Stomach (tissue), 9 donors: ENCODE measurements around the gene PRXL2B. TPM values are rescaled to one million over a fixed set of nuclear protein-coding genes. Genes with fewer than 3 reads are reported as not detected.

Source experiments
- DNase-seq, 2 donors: peaks; one replicate each; pipeline versions ENCODE4 v3.0.0 to v3.0.0-alpha.2; 2013 to 2019
- H3K27ac ChIP-seq, 5 donors: fragments of 200-600 bp in 4 of 5; sonication (generic) in 4 of 5; one replicate each; pipeline ENCODE4 v1.5.1; 2013 to 2019; ENCODE audit warnings: mild to moderate bottlenecking in 1 of 5, moderate library complexity in 1 of 5
- H3K27me3 ChIP-seq, 3 donors: fragments of 200-600 bp; sonication (generic); one replicate each; pipeline ENCODE4 v1.5.1; 2017 to 2019; ENCODE audit warnings: mixed run types in 1 of 3
- H3K36me3 ChIP-seq, 4 donors: fragments of 200-600 bp; sonication (generic); 1 replicate in 3 of 4; 2 replicates in 1 of 4; pipeline ENCODE4 v1.5.1; 2016 to 2019
- H3K4me1 ChIP-seq, 4 donors: fragments of 200-600 bp; sonication (generic); one replicate each; pipeline ENCODE4 v1.5.1; 2016 to 2019
- H3K4me3 ChIP-seq, 4 donors: fragments of 200-600 bp; sonication (generic) in 3 of 4; one replicate each; pipeline ENCODE4 v1.5.1; 2016 to 2019; ENCODE audit warnings: mild to moderate bottlenecking in 1 of 4
- H3K9me3 ChIP-seq, 4 donors: fragments of 200-600 bp; sonication (generic); one replicate each; pipeline ENCODE4 v1.5.1; 2016 to 2019
- EP300 ChIP-seq: sonication (generic); formaldehyde crosslinking; IDR thresholded peaks from one replicate; pipeline ENCODE4 v1.6.1; 2017; ENCODE audit warnings: antibody characterized with exemption
- POLR2A ChIP-seq, 4 donors: fragments of 450-650 bp; IDR thresholded peaks; one replicate each; pipeline ENCODE4 v1.6.1; 2016; ENCODE audit warnings: antibody characterized with exemption in 4 of 4, control low read depth in 2 of 4, mild to moderate bottlenecking in 1 of 4, moderate library complexity in 1 of 4
- POLR2AphosphoS5 ChIP-seq, 3 donors: sonication (generic); formaldehyde crosslinking; IDR thresholded peaks; one replicate each; pipeline ENCODE4 v1.6.1; 2016; ENCODE audit warnings: antibody characterized with exemption in 3 of 3
- WGBS, 5 donors: extraction: QIAGEN DNeasy Blood & Tissue Kit in 3 of 5; methylation state at CpG; one replicate each; pipeline versions ENCODE4 v1.1.5 to v1.1.7; 2013 to 2018; 5-methylcytosine and 5-hydroxymethylcytosine counted together
- intact Hi-C: fragments of 100-400 bp; cut with DNase I; formaldehyde crosslinking; loops from one replicate; pipeline ENCODE4 v1.15.1; 2023; ENCODE audit warnings: low total_unique reads
- polyA plus RNA-seq, 3 donors: library from polyadenylated mRNA; stranded (reverse); fragments of 200-250 nt; gene quantifications; one replicate each; pipeline ENCODE4 v1.2.3, GENCODE V29; 2013
- total RNA-seq, 5 donors: library from RNA; depleted of rRNA; stranded (reverse); fragments of >200 nt; gene quantifications; one replicate each; pipeline versions ENCODE4 v1.1.0 to v1.2.3, GENCODE V29; 2014 to 2016
- TF ChIP-seq, protein P1 (sequence below), 7 experiments: fragments of 450-650 bp in 4 of 7; fragments of 200-600 bp in 3 of 7; sonication (generic) in 3 of 7; IDR thresholded peaks; one replicate each; pipeline ENCODE4 v1.5.1; 2016 to 2019; ENCODE audit warnings: antibody characterized with exemption in 7 of 7, control low read depth in 2 of 7, mild to moderate bottlenecking in 1 of 7
- donor health status: healthy with polysubstance abuse.
- donor health status: Bipolar disorder and iron deficiency.
- donor health status: healthy.

Gene PRXL2B
- total and polyA plus RNA-seq, 8 donors = 8.5 to 668 (median 21.0) TPM

DNA sequence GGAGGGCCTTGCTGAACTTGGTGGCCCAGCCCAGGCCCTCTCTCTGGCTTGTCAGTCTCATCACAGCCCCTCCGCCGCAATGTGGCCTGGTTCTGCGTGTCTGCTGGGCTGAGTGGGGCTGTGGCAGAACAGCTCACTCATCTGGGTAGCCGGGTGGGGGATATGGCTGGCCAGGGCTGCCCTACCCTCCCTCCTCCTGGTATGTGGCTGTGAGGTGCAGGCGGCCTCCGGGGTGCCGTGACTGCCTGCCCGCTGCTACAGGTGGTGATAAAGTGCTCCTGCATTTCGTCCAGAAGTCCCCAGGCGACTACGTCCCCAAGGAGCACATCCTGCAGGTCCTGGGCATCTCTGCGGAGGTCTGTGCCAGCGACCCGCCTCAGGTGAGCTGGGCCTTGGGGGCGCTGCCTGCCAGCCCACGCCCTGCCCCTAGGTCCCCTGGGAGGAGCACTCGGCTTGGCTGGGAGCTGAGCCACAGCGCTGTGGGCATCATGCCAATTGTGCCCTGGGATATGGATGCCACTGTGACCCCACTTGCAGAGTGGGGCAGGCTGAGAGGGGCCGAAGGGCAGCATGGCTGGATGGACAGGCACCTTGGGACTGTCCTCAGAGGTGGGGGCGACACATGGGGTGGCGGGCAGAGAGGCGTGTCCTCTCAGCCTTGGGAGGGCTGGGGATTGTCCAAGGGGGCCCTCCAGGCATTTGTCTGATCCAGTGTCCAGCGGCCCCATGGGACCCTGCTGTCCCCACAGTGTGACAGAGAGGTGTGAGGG, 2.3 kb downstream of the PRXL2B start:
- intact Hi-C loops = loop anchor here (10.0 kb wide), 1 partner anchor 56 kb away; no protein-coding TSS in a partner anchor
- H3K27me3 ChIP-seq = peaks cover 0 to 10% (median 0%) of the 10 kb centered on the region in 3 donors
- no peak overlapping the region for H3K4me3 ChIP-seq

GRCh38 chr1:2589431-2590232, 3.1 kb downstream of the PRXL2B start:
- 86 to 90% (median 89%) methylated on average over 23 to 25 of the region's 25 CpGs for WGBS, 5 donors
- Histone ChIP-seq H3K9me3 (no peaks in the 10 kb centered on the region), H3K36me3 (peaks cover 0 to 22% (median 11%) of the 10 kb centered on the region in 4 donors), H3K4me3 (no peak overlapping the region), H3K27ac (no peak overlapping the region), H3K4me1 (peaks cover 39 to 66% (median 54%) of the 10 kb centered on the region in 4 donors), H3K27me3 (peaks cover 0 to 14% (median 0%) of the 10 kb centered on the region in 3 donors)
- TF ChIP-seq EP300 = no peak
- no peak for TF ChIP-seq POLR2AphosphoS5 (IDR thresholded peaks at IDR 0.05)
- TF ChIP-seq POLR2A (IDR thresholded peaks at IDR 0.05) = no peak
- TF ChIP-seq, protein P1, sequence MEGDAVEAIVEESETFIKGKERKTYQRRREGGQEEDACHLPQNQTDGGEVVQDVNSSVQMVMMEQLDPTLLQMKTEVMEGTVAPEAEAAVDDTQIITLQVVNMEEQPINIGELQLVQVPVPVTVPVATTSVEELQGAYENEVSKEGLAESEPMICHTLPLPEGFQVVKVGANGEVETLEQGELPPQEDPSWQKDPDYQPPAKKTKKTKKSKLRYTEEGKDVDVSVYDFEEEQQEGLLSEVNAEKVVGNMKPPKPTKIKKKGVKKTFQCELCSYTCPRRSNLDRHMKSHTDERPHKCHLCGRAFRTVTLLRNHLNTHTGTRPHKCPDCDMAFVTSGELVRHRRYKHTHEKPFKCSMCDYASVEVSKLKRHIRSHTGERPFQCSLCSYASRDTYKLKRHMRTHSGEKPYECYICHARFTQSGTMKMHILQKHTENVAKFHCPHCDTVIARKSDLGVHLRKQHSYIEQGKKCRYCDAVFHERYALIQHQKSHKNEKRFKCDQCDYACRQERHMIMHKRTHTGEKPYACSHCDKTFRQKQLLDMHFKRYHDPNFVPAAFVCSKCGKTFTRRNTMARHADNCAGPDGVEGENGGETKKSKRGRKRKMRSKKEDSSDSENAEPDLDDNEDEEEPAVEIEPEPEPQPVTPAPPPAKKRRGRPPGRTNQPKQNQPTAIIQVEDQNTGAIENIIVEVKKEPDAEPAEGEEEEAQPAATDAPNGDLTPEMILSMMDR (IDR thresholded peaks at IDR 0.05) = no peak
- intact Hi-C loops = loop anchor here (10.0 kb wide), 1 partner anchor 55 kb away; no protein-coding TSS in a partner anchor
- no peak for DNase-seq

More for the DNA sequence above, 2.3 kb downstream of the PRXL2B start:
- no peak for DNase-seq
- TF ChIP-seq EP300 (no peak), POLR2A (IDR thresholded peaks at IDR 0.05) (no peak), POLR2AphosphoS5 (IDR thresholded peaks at IDR 0.05) (no peak)
- TF ChIP-seq, protein P1 (IDR thresholded peaks at IDR 0.05) = no peak
- Histone ChIP-seq H3K9me3 (no peaks in the 10 kb centered on the region), H3K4me1 (peaks cover 39 to 66% (median 58%) of the 10 kb centered on the region in 4 donors), H3K27ac (no peak overlapping the region), H3K36me3 (peaks cover 0 to 22% (median 11%) of the 10 kb centered on the region in 4 donors)
- WGBS, 5 donors = 54 to 78% (median 57%) methylated on average over 8 to 23 of the region's 23 CpGs

DNA sequence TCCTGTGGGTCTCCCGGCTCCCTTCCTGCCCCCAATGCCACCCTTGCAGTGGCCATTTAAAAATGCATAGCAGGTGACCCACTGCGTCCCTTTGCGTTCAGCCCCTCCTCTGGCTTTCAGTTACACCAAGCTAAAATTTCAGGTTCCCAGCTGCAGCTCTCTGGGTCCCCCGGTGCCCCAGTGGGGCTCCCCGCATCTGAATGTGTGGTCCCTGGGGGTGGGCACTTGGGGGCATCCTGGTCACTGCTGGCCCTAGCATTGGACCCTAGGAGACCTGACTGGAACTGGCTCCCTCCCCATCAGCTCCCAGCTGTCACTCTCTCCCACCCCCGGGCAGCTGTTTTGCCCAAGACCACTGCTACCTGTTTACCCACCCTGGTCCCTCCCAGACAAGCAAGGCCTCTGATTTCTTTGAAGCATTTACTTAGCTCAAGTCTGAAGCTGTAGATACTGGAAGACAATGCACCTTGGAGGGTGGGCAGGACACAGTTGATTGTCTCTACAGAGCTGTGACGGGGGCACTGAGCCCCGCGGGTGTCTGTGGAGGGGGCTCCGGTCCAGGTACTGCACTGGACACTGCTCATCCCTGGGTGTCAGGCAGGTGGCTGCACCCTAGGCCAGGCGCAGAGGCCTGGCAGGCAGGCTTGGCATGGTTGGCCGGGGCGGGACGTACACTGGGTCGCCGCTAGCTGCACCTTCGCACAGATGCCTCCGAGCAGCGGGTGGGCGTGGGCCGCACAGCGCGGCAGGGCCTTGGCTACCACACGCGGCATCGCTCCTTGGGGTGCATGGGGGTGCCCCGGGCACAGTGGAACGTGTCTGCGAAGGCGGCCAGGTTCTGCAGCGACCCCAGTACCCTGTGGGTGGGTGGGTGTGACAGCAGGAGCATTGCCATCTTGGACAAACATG, 3.9 kb downstream of the PRXL2B start:
- Histone ChIP-seq H3K27ac (no peak overlapping the region), H3K27me3 (peaks cover 0 to 16% (median 0%) of the 10 kb centered on the region in 3 donors), H3K9me3 (no peaks in the 10 kb centered on the region), H3K4me3 (no peak overlapping the region), H3K36me3 (peaks cover 0 to 22% (median 11%) of the 10 kb centered on the region in 4 donors), H3K4me1 (peaks cover 31 to 57% (median 46%) of the 10 kb centered on the region in 4 donors)
- WGBS, 5 donors = 87 to 94% (median 92%) methylated on average over 14 to 31 of the region's 31 CpGs
- DNase-seq = no peak
- TF ChIP-seq POLR2AphosphoS5 (IDR thresholded peaks at IDR 0.05) (no peak), EP300 (no peak), POLR2A (IDR thresholded peaks at IDR 0.05) (no peak)
- TF ChIP-seq, protein P1 (IDR thresholded peaks at IDR 0.05) = no peak
- intact Hi-C loops = no loop called here
